Measurements from ENCODE around the gene RNF167. TPM values are rescaled to one million over a fixed set of nuclear protein-coding genes. Genes with fewer than 3 reads are reported as not detected.

Gene RNF167
- 23.9 and 35.8 TPM in 2 replicates for total RNA-seq

DNA sequence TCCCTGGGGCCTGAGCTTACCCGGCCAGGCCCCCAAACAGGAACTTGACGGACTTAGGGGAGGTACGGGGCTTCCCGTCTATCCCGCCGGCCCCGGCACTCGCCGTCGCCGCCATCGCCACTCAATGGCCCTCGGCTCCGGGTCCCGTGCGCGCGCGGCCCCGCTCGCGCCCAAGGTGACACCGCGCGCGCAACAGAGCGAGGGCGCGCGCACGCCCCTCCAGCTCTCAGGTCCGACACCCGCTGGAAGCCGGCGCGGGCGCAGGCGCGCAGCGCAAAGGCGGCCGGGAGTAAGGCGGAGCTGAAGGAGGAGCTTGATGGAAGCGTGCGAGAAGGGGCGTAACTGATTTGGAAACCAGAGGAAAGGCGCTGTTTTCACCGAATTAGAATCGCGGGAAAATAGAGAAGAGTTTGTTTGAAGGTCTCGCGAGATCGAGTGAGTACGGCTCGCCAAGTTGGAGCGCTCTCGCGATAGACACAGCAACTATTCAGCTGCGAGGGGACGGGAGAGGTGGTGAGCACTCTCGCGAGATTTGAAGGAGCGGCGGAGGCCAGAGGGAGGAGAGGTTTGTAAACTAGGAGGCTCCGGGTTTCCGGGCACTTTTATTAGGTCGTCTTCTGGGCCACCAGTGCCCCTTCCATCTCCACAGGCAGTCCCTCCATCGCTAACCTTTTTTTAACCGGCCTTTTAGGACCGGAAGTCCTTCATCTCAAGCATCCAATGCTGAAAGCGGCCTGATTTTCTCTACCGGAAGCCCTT lies at the start of gene RNF167, which contains the start of gene SLC25A11:
Gene RNF167 (plus strand): TSS at position 473 of the 759 bp plus-strand sequence. CDS start 642 bp downstream, outside the sequence.
Gene SLC25A11 (minus strand): TSS at position 251 of the 759 bp plus-strand sequence. CDS start 136 bp downstream, at position 115.

DNA sequence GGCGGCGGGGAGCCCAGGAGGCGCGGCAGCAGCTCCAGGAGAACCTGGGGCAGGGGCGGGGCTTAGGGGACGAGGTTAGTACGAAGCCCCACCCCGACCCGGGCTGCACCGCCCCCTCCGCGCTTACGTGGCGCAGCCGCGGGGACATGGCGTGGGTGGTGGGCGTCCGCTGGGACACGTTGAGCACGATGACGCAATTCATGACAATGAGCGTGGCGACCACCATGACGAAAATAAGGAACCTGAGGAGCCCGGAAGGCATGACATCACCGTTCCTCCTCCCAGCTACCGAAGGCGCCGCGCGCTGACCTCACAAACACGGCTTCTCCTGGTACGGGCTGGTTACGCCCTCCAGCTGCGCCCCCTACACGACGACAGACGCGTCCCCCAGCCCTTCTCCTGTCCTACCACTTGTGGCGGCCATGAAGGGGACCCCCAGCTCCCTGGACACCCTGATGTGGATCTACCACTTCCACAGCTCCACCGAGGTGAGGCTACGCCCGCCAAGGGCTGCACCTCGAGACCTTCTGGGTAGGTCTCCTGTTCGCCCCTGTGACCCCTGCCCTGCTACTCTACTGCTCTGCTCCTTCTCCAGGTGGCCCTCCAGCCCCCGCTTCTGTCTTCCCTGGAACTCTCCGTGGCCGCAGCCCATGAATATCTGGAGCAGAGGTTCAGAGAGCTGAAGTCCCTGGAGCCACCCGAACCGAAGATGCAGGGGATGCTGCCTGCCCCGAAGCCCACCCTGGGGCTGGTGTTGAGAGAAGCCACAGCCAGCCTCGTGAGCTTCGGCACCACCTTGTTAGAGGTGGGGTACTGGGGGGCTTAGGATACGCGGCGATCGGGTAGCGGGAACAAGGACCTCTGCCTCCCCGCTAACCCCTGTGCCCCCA lies 40.5 kb upstream of the RNF167 start, which contains the start of gene C17orf107:
Gene C17orf107 (plus strand): TSS at position 196 of the 890 bp plus-strand sequence. CDS start 227 bp downstream, at position 423.

DNA sequence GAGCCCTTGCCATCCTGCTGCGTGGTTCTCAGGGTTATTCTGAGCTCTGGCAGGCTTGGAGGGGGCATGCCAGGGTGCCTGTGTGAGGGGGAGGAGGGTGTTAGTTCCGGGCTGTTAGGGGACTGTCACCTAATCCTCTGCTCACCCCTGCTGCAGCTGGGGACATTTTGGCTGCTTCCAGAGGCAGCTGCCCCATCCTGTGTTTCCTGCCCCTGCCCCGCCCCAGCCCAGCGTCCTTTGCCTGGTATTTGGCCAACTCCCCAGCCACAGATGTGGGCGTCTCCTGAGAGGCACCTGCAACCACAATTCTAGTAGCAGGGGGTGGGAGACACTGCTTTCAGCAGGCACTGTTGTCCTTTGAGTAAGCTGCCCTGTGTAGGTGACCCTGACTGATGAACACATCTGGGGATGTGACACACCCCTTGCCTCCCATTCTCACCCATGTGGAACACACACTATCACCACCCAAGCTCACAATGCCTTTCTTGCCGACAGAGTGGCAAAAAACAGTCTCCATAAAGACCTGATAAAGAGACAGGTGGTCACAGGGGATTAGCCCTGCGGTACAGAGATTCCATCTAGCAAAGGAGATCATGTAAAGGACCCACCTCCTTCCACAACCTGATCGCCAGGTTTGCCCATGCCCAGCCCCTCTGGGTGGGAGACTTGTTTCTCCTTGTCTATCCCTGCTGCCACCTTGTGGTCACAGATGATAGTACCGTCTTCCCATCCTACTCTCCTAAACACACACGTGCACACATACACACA lies 36.8 kb upstream of the RNF167 start, which contains the start of gene CHRNE:
Gene CHRNE (minus strand): TSS at position 48 of the 768 bp plus-strand sequence. CDS start 35 bp downstream, at position 13.

DNA sequence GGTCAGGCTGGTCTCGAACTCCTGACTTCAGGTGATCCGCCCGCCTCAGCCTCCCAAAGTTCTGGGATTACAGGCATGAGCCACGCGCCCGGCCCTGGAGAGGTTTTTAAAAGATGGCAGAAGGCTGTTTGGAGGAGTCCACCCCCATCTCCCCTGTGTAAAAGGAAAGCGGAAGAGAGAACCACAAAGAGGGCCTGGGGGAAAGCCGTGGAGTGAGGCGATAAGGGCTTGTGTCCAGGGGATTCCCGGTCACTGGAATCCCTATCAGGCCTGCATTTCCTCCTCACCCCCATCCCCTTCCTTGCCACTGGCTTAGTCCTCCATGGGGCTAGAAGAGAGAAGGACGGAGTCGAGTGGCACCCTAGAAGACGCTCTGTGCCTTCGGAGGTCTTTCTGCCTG lies 8.1 kb upstream of the RNF167 start, which contains the start of gene GP1BA:
Gene GP1BA (plus strand): TSS at position 315 of the 400 bp plus-strand sequence. CDS start 328 bp downstream, outside the sequence.

DNA sequence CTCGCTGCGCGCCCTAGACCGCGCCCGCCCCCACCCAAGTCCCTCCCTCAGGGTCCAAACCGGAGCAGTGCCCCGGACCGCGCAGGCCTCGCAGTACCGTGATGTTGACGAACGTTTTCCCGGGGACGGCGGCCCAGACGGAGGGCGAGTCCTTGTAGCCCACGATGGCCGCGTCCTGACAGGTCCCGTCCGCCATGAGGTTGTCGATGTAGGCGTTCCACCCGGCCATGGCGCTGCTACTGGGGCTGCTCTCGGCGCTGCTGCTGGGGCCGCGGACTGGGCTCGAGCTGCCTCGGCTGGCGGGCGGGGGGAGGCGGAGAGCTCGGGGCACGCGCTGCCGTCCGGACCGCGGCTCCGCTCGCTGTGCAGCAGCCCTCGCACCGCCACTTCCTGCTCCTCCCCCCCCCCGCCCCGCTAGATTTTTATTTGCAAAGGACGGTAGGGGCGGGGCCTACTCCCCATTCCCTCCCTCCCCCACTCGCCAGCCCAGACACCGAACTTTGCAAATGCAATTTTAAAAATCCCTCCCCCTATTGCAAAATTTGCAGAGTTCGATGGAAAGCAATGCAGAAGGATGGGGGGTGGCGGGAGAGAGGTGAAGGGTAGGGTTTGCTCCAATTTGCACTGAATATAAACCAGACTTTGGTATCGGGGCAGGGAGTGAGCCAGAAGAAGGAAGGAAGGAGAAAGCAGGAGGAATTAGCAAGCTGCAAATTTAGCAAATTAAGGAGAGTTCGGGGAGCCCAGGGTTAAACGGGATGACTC lies 8.3 kb downstream of the RNF167 start, which contains the start of gene PFN1:
Gene PFN1 (minus strand): TSS at position 365 of the 765 bp plus-strand sequence. CDS start 136 bp downstream, at position 229.

DNA sequence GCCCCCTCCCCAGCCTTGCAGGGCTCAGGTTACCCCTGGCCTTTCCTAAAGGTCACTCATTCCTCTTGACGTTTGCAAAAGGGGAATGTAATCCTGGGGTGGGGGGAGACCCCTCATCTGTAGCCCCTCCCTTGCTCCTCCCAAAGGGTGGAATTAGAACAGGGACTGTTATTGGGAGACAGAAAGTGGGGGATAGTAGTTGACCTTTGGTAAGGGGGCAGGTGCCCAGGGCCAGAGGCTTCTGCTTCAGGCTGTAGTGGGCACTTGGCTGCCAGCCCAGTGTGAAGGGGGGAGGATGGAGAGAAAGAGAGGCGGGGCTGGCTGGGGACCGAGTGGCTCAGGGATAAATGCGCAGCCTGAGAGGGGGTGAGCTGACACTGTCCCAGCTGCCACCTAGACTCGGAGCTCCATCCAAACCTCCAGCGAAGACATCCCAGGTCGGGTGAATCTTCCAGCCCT lies 10.7 kb downstream of the RNF167 start, which contains the start of gene ENO3:
Gene ENO3 (plus strand): TSS at position 374 of the 459 bp plus-strand sequence. CDS start 711 bp downstream, outside the sequence.

DNA sequence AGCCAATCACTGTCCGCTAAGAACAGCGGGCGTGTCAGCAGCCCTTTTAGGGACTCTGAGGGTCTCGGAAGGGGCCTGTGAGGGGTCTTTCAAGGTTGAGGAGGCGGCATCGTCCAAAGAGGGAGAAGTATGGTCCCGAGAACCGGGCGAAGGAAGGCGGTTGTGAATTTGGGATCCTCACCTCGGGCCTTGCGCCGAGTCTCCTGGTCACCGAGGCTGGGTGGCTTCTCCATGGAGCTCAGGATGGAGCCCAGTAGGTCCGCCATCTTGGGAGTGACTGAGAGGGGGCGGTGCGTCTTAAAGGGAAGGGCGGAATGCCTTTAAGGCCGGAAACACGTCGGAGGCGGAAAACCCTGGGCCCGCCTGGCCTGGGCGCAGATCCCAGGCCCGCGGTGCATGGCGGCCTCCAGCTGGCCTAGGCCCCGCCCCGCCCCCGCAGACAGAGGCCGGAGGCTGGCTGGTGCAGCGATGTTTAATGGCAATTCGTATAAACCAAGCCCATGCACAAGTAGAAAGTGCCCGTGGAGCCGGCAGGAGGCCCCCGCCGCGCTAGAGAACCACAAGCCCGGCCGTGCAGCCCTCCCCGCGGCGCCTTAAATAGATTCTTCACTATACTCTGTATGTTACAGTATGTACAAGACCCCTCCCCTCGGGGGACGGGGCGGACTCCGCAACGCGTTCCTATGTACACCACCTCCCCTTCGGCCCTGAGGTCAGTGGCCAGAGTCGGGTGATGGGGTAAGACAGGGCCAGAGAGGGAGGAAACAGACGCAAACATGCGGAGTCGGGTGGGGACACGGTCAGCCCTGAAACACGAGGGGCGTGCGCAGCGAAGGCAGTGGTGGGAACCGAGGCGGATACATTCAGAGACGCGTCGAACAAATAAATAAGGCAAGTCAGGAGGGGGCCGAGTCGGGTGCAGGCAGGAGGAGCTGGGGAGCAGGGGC lies 27.7 kb downstream of the RNF167 start, which contains the start of gene SPAG7:
Gene SPAG7 (minus strand): TSS at position 279 of the 947 bp plus-strand sequence. CDS start 13 bp downstream, at position 266.

DNA sequence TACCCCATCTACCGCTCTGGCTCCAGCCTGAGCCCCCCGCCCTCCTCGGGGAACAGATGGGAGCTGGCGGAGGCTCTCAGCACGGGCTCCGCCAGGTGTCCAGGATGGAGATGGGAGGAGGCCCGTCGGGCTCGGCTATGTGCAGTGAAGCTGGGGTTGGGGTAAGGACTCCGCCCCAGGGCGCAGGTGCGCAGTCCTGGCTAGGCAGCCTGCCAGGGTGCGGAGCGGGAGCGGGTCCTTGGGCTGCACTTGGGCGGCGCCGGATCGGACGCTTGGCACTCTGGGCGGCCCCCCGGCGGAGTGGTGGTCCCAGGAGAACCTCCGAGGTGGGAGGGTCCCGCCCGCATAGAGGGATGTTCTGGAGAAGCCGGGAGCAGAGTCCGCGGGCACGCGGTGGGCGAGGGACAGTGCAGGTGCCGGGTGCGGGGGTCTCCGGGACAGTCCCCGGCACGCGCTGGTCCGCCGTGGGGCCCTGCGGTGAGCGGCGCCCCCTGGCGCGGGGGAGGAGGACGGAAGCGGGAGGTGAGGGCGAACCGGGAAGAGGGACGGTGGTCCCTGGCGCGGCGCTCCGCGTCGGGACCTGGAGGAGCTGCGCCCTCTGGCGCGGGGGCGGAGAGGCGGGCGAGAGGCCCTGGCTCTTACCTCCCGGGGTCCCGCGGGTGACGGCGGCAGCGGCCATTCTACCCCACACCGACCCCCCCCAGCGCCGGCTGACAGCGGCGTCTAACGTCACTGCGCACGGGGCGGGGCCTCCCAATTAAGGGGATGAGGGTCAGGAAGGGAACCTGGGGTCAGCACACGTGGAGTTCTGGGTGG lies 47.1 kb downstream of the RNF167 start, which contains the start of gene CAMTA2:
Gene CAMTA2 (minus strand): TSS at position 725 of the 816 bp plus-strand sequence. CDS start 1,453 bp downstream, outside the sequence.

Other genes with a start within 250 kb of the RNF167 start
- gene PELP1, start 236.1 kb upstream of the RNF167 start, total RNA-seq: 22.6 and 41.9 TPM in 2 replicates
- gene ARRB2, start 229.6 kb upstream of the RNF167 start, total RNA-seq: 5.8 and 5.9 TPM in 2 replicates
- 8.0 and 10.3 TPM in 2 replicates for gene MED11, start 208.8 kb upstream of the RNF167 start, total RNA-seq
- 0.34 and 1.2 TPM in 2 replicates for gene ZMYND15, start 200.4 kb upstream of the RNF167 start, total RNA-seq
- 23.2 and 37.5 TPM in 2 replicates for gene CXCL16, start 200.3 kb upstream of the RNF167 start, total RNA-seq
- gene TM4SF5, start 168.4 kb upstream of the RNF167 start, total RNA-seq: not detected in 2 replicates
- gene VMO1, start 153.9 kb upstream of the RNF167 start, total RNA-seq: 0.68 and 1.00 TPM in 2 replicates
- gene GLTPD2, start 151.3 kb upstream of the RNF167 start, total RNA-seq: not detected in 2 replicates
- 83.6 and 122 TPM in 2 replicates for gene PSMB6, start 144.1 kb upstream of the RNF167 start, total RNA-seq
- 29.0 and 38.2 TPM in 2 replicates for gene PLD2, start 133.1 kb upstream of the RNF167 start, total RNA-seq
- 76.9 and 223 TPM in 2 replicates for gene MINK1, start 106.9 kb upstream of the RNF167 start, total RNA-seq
- 3.1 and 4.4 TPM in 2 replicates for gene C17orf107, start 40.7 kb upstream of the RNF167 start, total RNA-seq
- gene CHRNE, start 37.2 kb upstream of the RNF167 start, total RNA-seq: 0.21 TPM in 1 of 2 replicates, not detected in the other
- gene GP1BA, start 8.0 kb upstream of the RNF167 start, total RNA-seq: not detected in 2 replicates
- gene SLC25A11, start 222 bp upstream of the RNF167 start, total RNA-seq: 49.2 and 54.0 TPM in 2 replicates
- gene PFN1, start 8.3 kb downstream of the RNF167 start, total RNA-seq: 416 and 612 TPM in 2 replicates
- gene ENO3, start 10.9 kb downstream of the RNF167 start, total RNA-seq: 1.4 and 1.9 TPM in 2 replicates
- gene SPAG7, start 27.5 kb downstream of the RNF167 start, total RNA-seq: 42.6 and 48.9 TPM in 2 replicates
- 7.9 and 15.8 TPM in 2 replicates for gene CAMTA2, start 47.4 kb downstream of the RNF167 start, total RNA-seq
- under 0.01 and 0.21 TPM in 2 replicates for gene INCA1, start 57.3 kb downstream of the RNF167 start, total RNA-seq
- 102 and 188 TPM in 2 replicates for gene KIF1C, start 57.7 kb downstream of the RNF167 start, total RNA-seq
- gene SLC52A1, start 95.2 kb downstream of the RNF167 start, total RNA-seq: 0.50 and 0.68 TPM in 2 replicates
- gene ZFP3, start 138.2 kb downstream of the RNF167 start, total RNA-seq: 1.0 and 1.6 TPM in 2 replicates
- gene ZNF232, start 171.6 kb downstream of the RNF167 start, total RNA-seq: 7.5 and 13.3 TPM in 2 replicates
- not detected in 2 replicates for gene USP6, start 175.8 kb downstream of the RNF167 start, total RNA-seq

All from nasal cavity respiratory epithelium epithelial cell of viscerocranial mucosa (primary cell).